ENCODE data around the gene IQGAP2. TPM values are rescaled to one million over a fixed set of nuclear protein-coding genes. Genes with fewer than 3 reads are reported as not detected.

Gene IQGAP2
- total and polyA plus RNA-seq, 2 donors: 20.7 to 33.3 TPM

DNA sequence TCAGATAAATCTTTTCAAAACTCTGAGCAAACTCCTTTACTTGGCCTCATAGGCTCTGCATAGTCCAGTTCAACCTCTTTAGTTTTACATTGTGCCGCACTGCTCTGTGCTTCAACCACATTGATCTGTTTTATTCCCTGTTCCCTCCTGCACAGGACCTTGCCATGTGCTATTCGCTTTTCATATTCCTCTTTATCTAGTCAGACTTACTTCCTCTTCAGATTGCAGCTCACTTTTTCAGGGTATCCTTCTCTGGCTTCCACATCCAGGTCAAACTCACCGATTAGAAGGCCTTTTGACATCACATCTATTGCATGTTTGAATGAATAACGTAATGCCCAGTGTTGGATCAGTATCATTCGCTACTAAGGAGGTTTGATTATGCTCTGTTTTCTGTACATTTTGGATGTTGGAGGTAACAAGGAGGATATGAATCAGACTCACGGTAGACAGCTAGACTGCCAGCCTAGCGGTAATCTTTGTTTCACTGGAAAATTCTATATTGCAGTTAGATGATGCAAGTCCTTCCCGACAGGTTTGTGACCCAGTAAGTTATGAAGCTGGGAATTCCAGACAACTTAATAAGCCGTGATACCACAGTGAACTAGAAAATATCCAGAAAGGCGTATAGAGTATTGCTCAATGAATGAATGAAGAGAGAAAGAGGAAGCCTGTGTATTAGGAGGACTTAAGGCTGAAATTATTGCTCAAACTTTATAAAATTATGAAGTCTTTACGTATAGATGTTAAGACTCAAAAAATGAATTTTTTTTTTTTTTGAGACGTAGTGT is 65.7 kb downstream of the IQGAP2 start:
- Histone ChIP-seq H3K4me1 (ENCODE audit: control insufficient read depth in 2 of 2, insufficient read depth in 2 of 2, low read length in 2 of 2) (peaks cover 2 to 15% of the 10 kb centered on the region in 2 donors), H3K27me3 (ENCODE audit: control insufficient read depth in 2 of 2, insufficient read depth in 1 of 2, low read length in 1 of 2) (no peaks in the 10 kb centered on the region), H3K4me3 (ENCODE audit: low read length in 2 of 2) (no peak overlapping the region), H3K27ac (ENCODE audit: low read depth in 1 of 2, low read length in 1 of 2) (no peak overlapping the region), H3K36me3 (ENCODE audit: control insufficient read depth in 2 of 2, insufficient read depth in 2 of 2, low read length in 1 of 2) (no peaks in the 10 kb centered on the region), H3K9me3 (ENCODE audit: control insufficient read depth in 2 of 2, insufficient read depth in 1 of 2, low read length in 1 of 2) (no peaks in the 10 kb centered on the region)
- 97% methylated on average over 12 of the region's 12 CpGs for WGBS
- DNase-seq (ENCODE audit: low read depth in 6 of 9, low spot score in 9 of 9): no peak

DNA sequence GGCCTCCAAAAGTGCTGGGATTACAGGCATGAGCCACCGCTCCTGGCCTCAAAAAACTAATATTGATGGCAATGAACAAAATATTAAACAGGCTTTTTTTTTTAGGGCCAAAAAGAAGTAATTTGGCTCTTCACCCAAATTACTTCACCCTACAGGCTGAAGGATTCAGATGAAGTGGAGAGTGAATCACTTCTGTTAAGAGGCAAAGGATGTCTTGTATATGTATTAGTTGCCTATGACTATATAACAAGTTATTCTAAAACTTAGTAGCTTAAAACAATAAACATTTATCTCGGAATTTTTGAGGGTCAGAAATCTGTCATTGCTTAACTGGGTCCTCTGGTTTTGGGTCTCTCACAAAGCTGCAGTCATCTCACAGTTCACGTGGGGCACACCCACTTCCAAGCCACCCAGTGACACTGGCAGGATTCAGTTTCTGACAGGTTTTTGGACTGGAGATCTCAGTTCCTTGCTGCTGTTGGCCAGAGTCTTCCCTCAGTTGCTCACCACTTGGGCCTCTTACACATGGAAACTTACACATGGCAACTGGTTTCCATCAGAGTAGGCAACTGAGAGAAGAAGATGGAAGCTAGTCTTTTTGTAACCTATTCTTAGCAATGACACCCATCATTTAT is 66.7 kb downstream of the IQGAP2 start:
- Histone ChIP-seq H3K9me3 (ENCODE audit: control insufficient read depth in 2 of 2, insufficient read depth in 1 of 2, low read length in 1 of 2) (no peaks in the 10 kb centered on the region), H3K27ac (ENCODE audit: low read depth in 1 of 2, low read length in 1 of 2) (no peak overlapping the region), H3K27me3 (ENCODE audit: control insufficient read depth in 2 of 2, insufficient read depth in 1 of 2, low read length in 1 of 2) (no peaks in the 10 kb centered on the region), H3K4me1 (ENCODE audit: control insufficient read depth in 2 of 2, insufficient read depth in 2 of 2, low read length in 2 of 2) (peaks cover 2 to 16% of the 10 kb centered on the region in 2 donors), H3K36me3 (ENCODE audit: control insufficient read depth in 2 of 2, insufficient read depth in 2 of 2, low read length in 1 of 2) (no peaks in the 10 kb centered on the region), H3K4me3 (ENCODE audit: low read length in 2 of 2) (no peak overlapping the region)
- no peak for DNase-seq (ENCODE audit: low read depth in 6 of 9, low spot score in 9 of 9)
- WGBS: over 99% methylated on average over 3 of the region's 3 CpGs

GRCh38 chr5:76470976-76471375 is 67.9 kb downstream of the IQGAP2 start:
- 90% methylated on average over 3 of the region's 3 CpGs for WGBS
- peaks cover 2 to 16% of the 10 kb centered on the region in 2 donors for H3K4me1 ChIP-seq (ENCODE audit: control insufficient read depth in 2 of 2, insufficient read depth in 2 of 2, low read length in 2 of 2)
- no peaks in the 10 kb centered on the region for H3K27me3 ChIP-seq (ENCODE audit: control insufficient read depth in 2 of 2, insufficient read depth in 1 of 2, low read length in 1 of 2)
- no peak for DNase-seq (ENCODE audit: low read depth in 6 of 9, low spot score in 9 of 9)
- no peaks in the 10 kb centered on the region for H3K9me3 ChIP-seq (ENCODE audit: control insufficient read depth in 2 of 2, insufficient read depth in 1 of 2, low read length in 1 of 2)
- H3K27ac ChIP-seq (ENCODE audit: low read depth in 1 of 2, low read length in 1 of 2): no peak overlapping the region
- H3K4me3 ChIP-seq (ENCODE audit: low read length in 2 of 2): no peak overlapping the region
- H3K36me3 ChIP-seq (ENCODE audit: control insufficient read depth in 2 of 2, insufficient read depth in 2 of 2, low read length in 1 of 2): no peaks in the 10 kb centered on the region

GRCh38 chr5:76471406-76471805 is 68.3 kb downstream of the IQGAP2 start:
- Histone ChIP-seq H3K4me3 (ENCODE audit: low read length in 2 of 2) (no peak overlapping the region), H3K27ac (ENCODE audit: low read depth in 1 of 2, low read length in 1 of 2) (no peak overlapping the region), H3K27me3 (ENCODE audit: control insufficient read depth in 2 of 2, insufficient read depth in 1 of 2, low read length in 1 of 2) (no peaks in the 10 kb centered on the region), H3K4me1 (ENCODE audit: control insufficient read depth in 2 of 2, insufficient read depth in 2 of 2, low read length in 2 of 2) (peaks cover 2 to 16% of the 10 kb centered on the region in 2 donors), H3K36me3 (ENCODE audit: control insufficient read depth in 2 of 2, insufficient read depth in 2 of 2, low read length in 1 of 2) (no peaks in the 10 kb centered on the region), H3K9me3 (ENCODE audit: control insufficient read depth in 2 of 2, insufficient read depth in 1 of 2, low read length in 1 of 2) (no peaks in the 10 kb centered on the region)
- WGBS: 91% methylated on average over 1 of the region's 1 CpG
- DNase-seq (ENCODE audit: low read depth in 6 of 9, low spot score in 9 of 9): no peak

DNA sequence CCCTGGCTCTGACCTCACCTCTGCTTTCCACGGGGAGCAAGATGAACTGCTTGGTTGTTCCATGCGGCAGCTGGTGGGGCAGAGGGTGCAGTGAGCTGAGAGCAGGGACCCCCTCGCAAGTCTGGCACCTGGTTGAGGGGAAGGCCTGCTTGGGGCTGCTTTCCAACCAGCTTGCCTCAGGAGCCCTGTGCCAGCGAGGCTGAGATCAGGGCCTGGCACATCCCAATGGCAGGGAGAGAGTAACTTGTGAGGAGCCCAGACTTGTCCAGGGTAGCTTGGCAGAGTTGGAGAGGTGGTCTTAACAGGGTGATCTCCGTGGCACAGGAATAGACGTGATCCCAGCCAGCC is 68.9 kb downstream of the IQGAP2 start:
- Histone ChIP-seq H3K4me3 (ENCODE audit: low read length in 2 of 2) (no peak overlapping the region), H3K9me3 (ENCODE audit: control insufficient read depth in 2 of 2, insufficient read depth in 1 of 2, low read length in 1 of 2) (no peaks in the 10 kb centered on the region), H3K36me3 (ENCODE audit: control insufficient read depth in 2 of 2, insufficient read depth in 2 of 2, low read length in 1 of 2) (no peaks in the 10 kb centered on the region), H3K27ac (ENCODE audit: low read depth in 1 of 2, low read length in 1 of 2) (no peak overlapping the region), H3K27me3 (ENCODE audit: control insufficient read depth in 2 of 2, insufficient read depth in 1 of 2, low read length in 1 of 2) (no peaks in the 10 kb centered on the region), H3K4me1 (ENCODE audit: control insufficient read depth in 2 of 2, insufficient read depth in 2 of 2, low read length in 2 of 2) (peaks cover 2 to 16% of the 10 kb centered on the region in 2 donors)
- no peak for DNase-seq (ENCODE audit: low read depth in 6 of 9, low spot score in 9 of 9)
- WGBS: 95% methylated on average over 6 of the region's 6 CpGs

- DNase-seq (ENCODE audit: low read depth in 6 of 9, low spot score in 9 of 9): no peak
- peaks cover 2 to 16% of the 10 kb centered on the region in 2 donors for H3K4me1 ChIP-seq (ENCODE audit: control insufficient read depth in 2 of 2, insufficient read depth in 2 of 2, low read length in 2 of 2)
- H3K27me3 ChIP-seq (ENCODE audit: control insufficient read depth in 2 of 2, insufficient read depth in 1 of 2, low read length in 1 of 2): no peaks in the 10 kb centered on the region
- H3K4me3 ChIP-seq (ENCODE audit: low read length in 2 of 2): no peak overlapping the region
- no peaks in the 10 kb centered on the region for H3K9me3 ChIP-seq (ENCODE audit: control insufficient read depth in 2 of 2, insufficient read depth in 1 of 2, low read length in 1 of 2)
- H3K27ac ChIP-seq (ENCODE audit: low read depth in 1 of 2, low read length in 1 of 2): no peak overlapping the region
- 95% methylated on average over 7 of the region's 7 CpGs for WGBS
- H3K36me3 ChIP-seq (ENCODE audit: control insufficient read depth in 2 of 2, insufficient read depth in 2 of 2, low read length in 1 of 2): no peaks in the 10 kb centered on the region
These were observed 69.4 kb downstream of the IQGAP2 start for GRCh38 chr5:76472335-76473008.

- DNase-seq (ENCODE audit: low read depth in 6 of 9, low spot score in 9 of 9): no peak
- H3K4me1 ChIP-seq (ENCODE audit: control insufficient read depth in 2 of 2, insufficient read depth in 2 of 2, low read length in 2 of 2): peaks cover 2 to 16% of the 10 kb centered on the region in 2 donors
- WGBS: over 99% methylated on average over 2 of the region's 2 CpGs
These were observed 69.9 kb downstream of the IQGAP2 start for GRCh38 chr5:76473009-76473336.

GRCh38 chr5:76473661-76474060 is 70.6 kb downstream of the IQGAP2 start:
- DNase-seq (ENCODE audit: low read depth in 6 of 9, low spot score in 9 of 9): peak; percentile 26 to 87 (median 62)
- WGBS: 29% methylated on average over 3 of the region's 3 CpGs
- no peaks in the 10 kb centered on the region for H3K27me3 ChIP-seq (ENCODE audit: control insufficient read depth in 2 of 2, insufficient read depth in 1 of 2, low read length in 1 of 2)
- H3K4me3 ChIP-seq (ENCODE audit: low read length in 2 of 2): no peak overlapping the region
- H3K27ac ChIP-seq (ENCODE audit: low read depth in 1 of 2, low read length in 1 of 2): peak overlapping the region; percentile 20 to 64
- H3K36me3 ChIP-seq (ENCODE audit: control insufficient read depth in 2 of 2, insufficient read depth in 2 of 2, low read length in 1 of 2): no peaks in the 10 kb centered on the region
- H3K4me1 ChIP-seq (ENCODE audit: control insufficient read depth in 2 of 2, insufficient read depth in 2 of 2, low read length in 2 of 2): peaks cover 2 to 16% of the 10 kb centered on the region in 2 donors
- H3K9me3 ChIP-seq (ENCODE audit: control insufficient read depth in 2 of 2, insufficient read depth in 1 of 2, low read length in 1 of 2): no peaks in the 10 kb centered on the region

More at GRCh38 chr5:76473009-76473336, 69.9 kb downstream of the IQGAP2 start:
- H3K27me3 ChIP-seq (ENCODE audit: control insufficient read depth in 2 of 2, insufficient read depth in 1 of 2, low read length in 1 of 2): no peaks in the 10 kb centered on the region
- H3K4me3 ChIP-seq (ENCODE audit: low read length in 2 of 2): no peak overlapping the region
- H3K9me3 ChIP-seq (ENCODE audit: control insufficient read depth in 2 of 2, insufficient read depth in 1 of 2, low read length in 1 of 2): no peaks in the 10 kb centered on the region
- peak overlapping the region in 1 of 2 donors; percentile 28 for H3K27ac ChIP-seq (ENCODE audit: low read depth in 1 of 2, low read length in 1 of 2)
- no peaks in the 10 kb centered on the region for H3K36me3 ChIP-seq (ENCODE audit: control insufficient read depth in 2 of 2, insufficient read depth in 2 of 2, low read length in 1 of 2)

- H3K9me3 ChIP-seq (ENCODE audit: control insufficient read depth in 2 of 2, insufficient read depth in 1 of 2, low read length in 1 of 2): no peaks in the 10 kb centered on the region
- 95% methylated on average over 2 of the region's 2 CpGs for WGBS
- no peak overlapping the region for H3K4me3 ChIP-seq (ENCODE audit: low read length in 2 of 2)
- no peak overlapping the region for H3K27ac ChIP-seq (ENCODE audit: low read depth in 1 of 2, low read length in 1 of 2)
- H3K27me3 ChIP-seq (ENCODE audit: control insufficient read depth in 2 of 2, insufficient read depth in 1 of 2, low read length in 1 of 2): no peaks in the 10 kb centered on the region
- no peaks in the 10 kb centered on the region for H3K36me3 ChIP-seq (ENCODE audit: control insufficient read depth in 2 of 2, insufficient read depth in 2 of 2, low read length in 1 of 2)
- DNase-seq (ENCODE audit: low read depth in 6 of 9, low spot score in 9 of 9): no peak
- peaks cover 2 to 16% of the 10 kb centered on the region in 2 donors for H3K4me1 ChIP-seq (ENCODE audit: control insufficient read depth in 2 of 2, insufficient read depth in 2 of 2, low read length in 2 of 2)
These were observed 71.3 kb downstream of the IQGAP2 start for GRCh38 chr5:76474377-76474776.

Measured in thymus (tissue), 11 donors.